ENCODE results near the gene CLPTM1. TPM values are rescaled to one million over a fixed set of nuclear protein-coding genes. Genes with fewer than 3 reads are reported as not detected.

CLPTM1 gene
- total RNA-seq, 1 experiment from 2014 or later = 102 TPM

- no peak for ATAC-seq
- ChIA-PET POLR2A (no interaction called here), CTCF (no interaction called here), RAD21 (ENCODE audit: low non-redundant PET in 1 of 2, low total read pairs in 2 of 2, uncharacterized antibody in 2 of 2, unreplicated experiment in 2 of 2) (no interaction called here)
- DNase-seq (ENCODE audit: low read depth, low spot score) = no peak
- intact Hi-C loops (cut with micrococcal nuclease) = no loop called here
- no peak overlapping the region for H3K27ac ChIP-seq (ENCODE audit: low read depth, low read length)
- H3K79me2 ChIP-seq (ENCODE audit: insufficient read depth, low read length) = no peaks in the 10 kb centered on the region
- no peak overlapping the region for H3K4me2 ChIP-seq (ENCODE audit: low read length)
- H3K9me3 ChIP-seq (ENCODE audit: control insufficient read depth in 1 of 2, insufficient read depth in 1 of 2, low read depth in 1 of 2, low read length in 2 of 2) = no peaks in the 10 kb centered on the region
- H3K9ac ChIP-seq (ENCODE audit: low read length) = no peak overlapping the region
- no peaks in the 10 kb centered on the region for H3K4me1 ChIP-seq (ENCODE audit: control insufficient read depth in 1 of 2, insufficient read depth in 2 of 2, low read length in 2 of 2)
- no TSS peak for BruUV-seq (replicated peaks)
- TF ChIP-seq EZH2 (IDR thresholded peaks at IDR 0.05) = no peak
- TF ChIP-seq EZH2phosphoT487 (IDR thresholded peaks at IDR 0.05; ENCODE audit: borderline replicate concordance) = no peak
- no peak for TF ChIP-seq EGR1 (IDR thresholded peaks at IDR 0.05; ENCODE audit: low read depth)
- TF ChIP-seq CEBPB (IDR thresholded peaks at IDR 0.05; ENCODE audit: low read depth) = no peak
- TF ChIP-seq, protein P1, sequence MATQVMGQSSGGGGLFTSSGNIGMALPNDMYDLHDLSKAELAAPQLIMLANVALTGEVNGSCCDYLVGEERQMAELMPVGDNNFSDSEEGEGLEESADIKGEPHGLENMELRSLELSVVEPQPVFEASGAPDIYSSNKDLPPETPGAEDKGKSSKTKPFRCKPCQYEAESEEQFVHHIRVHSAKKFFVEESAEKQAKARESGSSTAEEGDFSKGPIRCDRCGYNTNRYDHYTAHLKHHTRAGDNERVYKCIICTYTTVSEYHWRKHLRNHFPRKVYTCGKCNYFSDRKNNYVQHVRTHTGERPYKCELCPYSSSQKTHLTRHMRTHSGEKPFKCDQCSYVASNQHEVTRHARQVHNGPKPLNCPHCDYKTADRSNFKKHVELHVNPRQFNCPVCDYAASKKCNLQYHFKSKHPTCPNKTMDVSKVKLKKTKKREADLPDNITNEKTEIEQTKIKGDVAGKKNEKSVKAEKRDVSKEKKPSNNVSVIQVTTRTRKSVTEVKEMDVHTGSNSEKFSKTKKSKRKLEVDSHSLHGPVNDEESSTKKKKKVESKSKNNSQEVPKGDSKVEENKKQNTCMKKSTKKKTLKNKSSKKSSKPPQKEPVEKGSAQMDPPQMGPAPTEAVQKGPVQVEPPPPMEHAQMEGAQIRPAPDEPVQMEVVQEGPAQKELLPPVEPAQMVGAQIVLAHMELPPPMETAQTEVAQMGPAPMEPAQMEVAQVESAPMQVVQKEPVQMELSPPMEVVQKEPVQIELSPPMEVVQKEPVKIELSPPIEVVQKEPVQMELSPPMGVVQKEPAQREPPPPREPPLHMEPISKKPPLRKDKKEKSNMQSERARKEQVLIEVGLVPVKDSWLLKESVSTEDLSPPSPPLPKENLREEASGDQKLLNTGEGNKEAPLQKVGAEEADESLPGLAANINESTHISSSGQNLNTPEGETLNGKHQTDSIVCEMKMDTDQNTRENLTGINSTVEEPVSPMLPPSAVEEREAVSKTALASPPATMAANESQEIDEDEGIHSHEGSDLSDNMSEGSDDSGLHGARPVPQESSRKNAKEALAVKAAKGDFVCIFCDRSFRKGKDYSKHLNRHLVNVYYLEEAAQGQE (IDR thresholded peaks at IDR 0.05; ENCODE audit: low read depth) = no peak
- no peak for TF ChIP-seq YY1 (IDR thresholded peaks at IDR 0.05; ENCODE audit: extremely low read depth, insufficient replicate concordance, low read depth, low read length)
- no peak for TF ChIP-seq TCF7L2 (IDR thresholded peaks at IDR 0.05; ENCODE audit: borderline replicate concordance, extremely low read depth, insufficient read depth, insufficient read length)
- TF ChIP-seq ZNF274 (IDR thresholded peaks at IDR 0.05; ENCODE audit: low read depth, low read length) = no peak
- no peak for TF ChIP-seq JUND (IDR thresholded peaks at IDR 0.05)
- TF ChIP-seq, protein P2, sequence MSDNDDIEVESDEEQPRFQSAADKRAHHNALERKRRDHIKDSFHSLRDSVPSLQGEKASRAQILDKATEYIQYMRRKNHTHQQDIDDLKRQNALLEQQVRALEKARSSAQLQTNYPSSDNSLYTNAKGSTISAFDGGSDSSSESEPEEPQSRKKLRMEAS (IDR thresholded peaks at IDR 0.05) = no peak
- TF ChIP-seq FOSL1 (IDR thresholded peaks at IDR 0.05; ENCODE audit: low read depth) = no peak
- no peak for TF ChIP-seq ZBTB33 (IDR thresholded peaks at IDR 0.05; ENCODE audit: extremely low read depth, insufficient replicate concordance, low read length)
- TF ChIP-seq SP1 (IDR thresholded peaks at IDR 0.05; ENCODE audit: low read depth) = no peak
- TF ChIP-seq POLR2A (IDR thresholded peaks at IDR 0.05; ENCODE audit: borderline replicate concordance, extremely low read depth, insufficient read depth, insufficient read length) = no peak
- H3K36me3 ChIP-seq (ENCODE audit: control insufficient read depth in 1 of 2, insufficient read depth in 2 of 2, low read length in 2 of 2) = no peaks in the 10 kb centered on the region
- H2AFZ ChIP-seq (ENCODE audit: low read depth, low read length, poor library complexity, severe bottlenecking) = no peak overlapping the region
- no peaks in the 10 kb centered on the region for H3K9me2 ChIP-seq (ENCODE audit: insufficient read depth)
- no peak overlapping the region for H3K4me3 ChIP-seq (replicated peaks in 1 of 2; ENCODE audit: low read depth in 1 of 2, low read length in 2 of 2)
- H3K27me3 ChIP-seq (ENCODE audit: insufficient read depth, low read length) = no peaks in the 10 kb centered on the region
- no peaks in the 10 kb centered on the region for H4K20me1 ChIP-seq (ENCODE audit: insufficient read depth)
Measured at GRCh38 chr19:44939668-44940067, 15.5 kb upstream of the CLPTM1 start.
